Mesenchymal stem cell (in vitro differentiated cells and primary cell): ENCODE data around the gene MAPK1IP1L.
"Not testable (repeated sequence)": the region's sequence is repeated elsewhere in the genome, so short reads cannot be mapped to it uniquely, and the experiment has no call there.

Experiments used
- DNase-seq: peaks from one replicate; pipeline ENCODE4 v3.0.0-alpha.2; 2013
- H2AFZ ChIP-seq: one replicate; pipeline ENCODE4 v1.6.1; 2013; ENCODE audit warnings: low read depth, mild to moderate bottlenecking, control low read depth, inconsistent platforms, low read length, moderate library complexity
- H2AK5ac ChIP-seq: 2 replicates; pipeline ENCODE4 v1.6.1; 2013; ENCODE audit warnings: low read length, moderate library complexity, mild to moderate bottlenecking, inconsistent platforms; ENCODE audit not compliant: severe bottlenecking
- H2BK120ac ChIP-seq: one replicate; pipeline ENCODE4 v1.6.1; 2013; ENCODE audit warnings: low read depth, mild to moderate bottlenecking, inconsistent platforms, low read length, moderate library complexity
- H2BK12ac ChIP-seq, 2 experiments: one replicate each; pipeline ENCODE4 v1.6.1; 2013; ENCODE audit warnings: inconsistent platforms in 2 of 2, low read length in 2 of 2, mild to moderate bottlenecking in 2 of 2, moderate library complexity in 2 of 2, control low read depth in 1 of 2
- H2BK15ac ChIP-seq: one replicate; pipeline ENCODE4 v1.6.1; 2013; ENCODE audit warnings: mild to moderate bottlenecking, low read depth, inconsistent platforms; ENCODE audit not compliant: poor library complexity, severe bottlenecking
- H2BK5ac ChIP-seq: 2 replicates; pipeline ENCODE4 v1.6.1; 2013; ENCODE audit warnings: low read depth, mild to moderate bottlenecking, low read length, control low read depth, inconsistent platforms; ENCODE audit not compliant: poor library complexity, severe bottlenecking
- H3K14ac ChIP-seq, 2 experiments: one replicate each; pipeline ENCODE4 v1.6.1; 2013; ENCODE audit warnings: inconsistent platforms in 2 of 2, low read length in 2 of 2, control low read depth in 1 of 2, mild to moderate bottlenecking in 1 of 2, moderate library complexity in 1 of 2
- H3K18ac ChIP-seq, 2 experiments: one replicate each; pipeline ENCODE4 v1.6.1; 2013; ENCODE audit warnings: inconsistent platforms in 2 of 2, low read length in 2 of 2, control low read depth in 1 of 2, low read depth in 1 of 2, mild to moderate bottlenecking in 1 of 2
- H3K23ac ChIP-seq, 2 experiments: one replicate each; pipeline ENCODE4 v1.6.1; 2013; ENCODE audit warnings: inconsistent platforms in 2 of 2, low read length in 2 of 2, mild to moderate bottlenecking in 2 of 2, moderate library complexity in 2 of 2, control low read depth in 1 of 2
- H3K27ac ChIP-seq: 2 replicates; pipeline ENCODE4 v1.5.1; 2013; ENCODE audit warnings: mild to moderate bottlenecking, moderate library complexity, low read length, control low read depth, inconsistent platforms; ENCODE audit not compliant: poor library complexity, severe bottlenecking
- H3K27me3 ChIP-seq, 2 experiments: 2 replicates each; pipeline versions ENCODE4 v1.6.1 to v1.7.0; 2013; ENCODE audit warnings: low read length in 2 of 2, mild to moderate bottlenecking in 2 of 2, moderate library complexity in 2 of 2, control low read depth in 1 of 2, inconsistent platforms in 1 of 2; ENCODE audit not compliant: control insufficient read depth in 1 of 2, insufficient read depth in 1 of 2
- H3K36me3 ChIP-seq, 2 experiments: 2 replicates each; pipeline versions ENCODE4 v1.6.1 to v1.7.0; 2013; ENCODE audit warnings: low read length in 2 of 2, control low read depth in 1 of 2, inconsistent platforms in 1 of 2, low read depth in 1 of 2, mild to moderate bottlenecking in 1 of 2; ENCODE audit not compliant: insufficient read depth in 2 of 2, control insufficient read depth in 1 of 2
- H3K4ac ChIP-seq, 2 experiments: one replicate each; pipeline ENCODE4 v1.6.1; 2013; ENCODE audit warnings: inconsistent platforms in 2 of 2, low read length in 2 of 2, mild to moderate bottlenecking in 2 of 2, moderate library complexity in 2 of 2, control low read depth in 1 of 2, low read depth in 1 of 2
- H3K4me1 ChIP-seq: 2 replicates; pipeline ENCODE4 v1.6.1; 2013; ENCODE audit warnings: low read depth, low read length, control low read depth; ENCODE audit not compliant: control insufficient read depth, insufficient read depth
- H3K4me2 ChIP-seq: 2 replicates; pipeline ENCODE4 v1.6.1; 2013; ENCODE audit warnings: low read length, mild to moderate bottlenecking, inconsistent platforms; ENCODE audit not compliant: poor library complexity, severe bottlenecking
- H3K4me3 ChIP-seq, 2 experiments: 2 replicates each; pipeline versions ENCODE4 v1.5.1 to v1.7.0; 2013; ENCODE audit warnings: low read length in 2 of 2, mild to moderate bottlenecking in 2 of 2, control low read depth in 1 of 2, low read depth in 1 of 2; ENCODE audit not compliant: insufficient read depth in 1 of 2
- H3K79me1 ChIP-seq: replicated peaks from 2 replicates; pipeline ENCODE4 v1.6.1; 2013; ENCODE audit warnings: mild to moderate bottlenecking, control low read depth, low read length, inconsistent platforms; ENCODE audit not compliant: poor library complexity, severe bottlenecking
- H3K9ac ChIP-seq: 2 replicates; pipeline ENCODE4 v1.7.0; 2013; ENCODE audit warnings: mild to moderate bottlenecking, low read length, moderate library complexity
- H3K9me3 ChIP-seq: 2 replicates; pipeline ENCODE4 v1.7.0; 2013; ENCODE audit warnings: mild to moderate bottlenecking, low read length; ENCODE audit not compliant: control insufficient read depth
- H4K8ac ChIP-seq: one replicate; pipeline ENCODE4 v1.6.1; 2013; ENCODE audit warnings: inconsistent platforms, mild to moderate bottlenecking, low read length, moderate library complexity
- H4K91ac ChIP-seq: one replicate; pipeline ENCODE4 v1.6.1; 2013; ENCODE audit warnings: mild to moderate bottlenecking, low read length, inconsistent platforms
- WGBS: methylation state at CpG from one replicate; pipeline ENCODE4 v1.1.7; 2013; ENCODE audit warnings: mixed read lengths; 5-methylcytosine and 5-hydroxymethylcytosine counted together

Gene MAPK1IP1L

DNA sequence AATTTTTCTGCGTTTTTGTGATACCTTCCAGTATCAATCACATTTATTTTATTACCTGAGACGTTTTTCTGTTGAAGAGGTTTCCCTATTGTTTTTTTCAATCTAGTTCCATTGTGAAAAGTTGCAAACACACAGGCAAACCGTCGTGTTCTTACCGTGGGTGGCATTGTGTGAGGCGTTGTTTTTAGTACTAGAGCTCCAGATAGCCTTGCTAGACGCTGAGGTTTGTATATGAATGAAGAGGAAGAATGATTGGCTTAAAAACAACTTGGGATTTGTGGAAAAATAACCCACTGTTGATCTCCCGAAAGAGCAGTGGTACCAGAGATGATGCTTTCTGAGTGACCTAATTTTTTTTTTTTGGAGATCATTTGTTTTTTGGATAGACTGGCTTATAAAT is 23.4 kb upstream of the MAPK1IP1L start:
- Histone ChIP-seq H3K79me1 (peaks cover 6% of the 10 kb centered on the region), H2AFZ (no peak overlapping the region), H3K9ac (peak overlapping the region; percentile 95), H3K27ac (no peak overlapping the region), H3K4me1 (no peaks in the 10 kb centered on the region), H2BK5ac (no peak overlapping the region), H3K18ac (no peak overlapping the region), H2BK12ac (no peak overlapping the region), H2AK5ac (no peak overlapping the region), H3K36me3 (peaks cover 0 to 10% of the 10 kb centered on the region in 2 experiments), H3K23ac (no peak overlapping the region), H2BK15ac (no peak overlapping the region), H3K9me3 (no peaks in the 10 kb centered on the region), H3K14ac (no peak overlapping the region), H3K27me3 (no peaks in the 10 kb centered on the region), H4K8ac (no peak overlapping the region), H2BK120ac (no peak overlapping the region), H4K91ac (no peak overlapping the region), H3K4me2 (peak overlapping the region; percentile 67), H3K4ac (no peak overlapping the region), H3K4me3 (peak overlapping the region; percentile 42 to 99)
- DNase-seq = peak; percentile 33
- 3% methylated on average over 7 of the region's 8 CpGs for WGBS

DNA sequence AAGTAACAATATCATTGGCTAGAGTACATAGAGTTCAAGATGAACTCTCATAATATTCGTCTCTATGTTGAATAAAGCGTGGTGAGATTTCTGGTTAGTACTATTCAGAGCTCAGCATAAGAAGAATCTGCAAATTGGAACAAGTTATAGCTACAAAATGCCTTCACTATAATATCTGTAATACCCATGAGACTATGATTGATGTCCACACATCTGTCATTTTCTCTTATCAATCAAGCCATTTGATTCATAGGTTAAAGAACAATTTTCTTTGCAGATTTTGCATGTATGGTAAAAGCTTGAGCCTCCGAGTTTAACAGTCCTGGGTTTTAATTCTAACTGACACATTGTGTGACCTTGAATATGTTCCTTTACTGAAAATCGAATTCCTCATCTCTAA is 23.0 kb upstream of the MAPK1IP1L start:
- DNase-seq = no peak
- no peak overlapping the region for H2BK12ac ChIP-seq
- no peak overlapping the region for H3K18ac ChIP-seq
- H3K27ac ChIP-seq = no peak overlapping the region
- no peaks in the 10 kb centered on the region for H3K4me1 ChIP-seq
- peak overlapping the region; percentile 67 for H3K4me2 ChIP-seq
- H3K23ac ChIP-seq = no peak overlapping the region
- no peak overlapping the region for H4K91ac ChIP-seq
- peak overlapping the region; percentile 95 for H3K9ac ChIP-seq
- H2BK15ac ChIP-seq = no peak overlapping the region
- 56% methylated on average over 1 of the region's 4 CpGs for WGBS
- peak overlapping the region in 1 of 2 experiments; percentile 99 for H3K4me3 ChIP-seq
- no peak overlapping the region for H2BK5ac ChIP-seq
- H2BK120ac ChIP-seq = no peak overlapping the region
- H2AFZ ChIP-seq = no peak overlapping the region
- H3K4ac ChIP-seq = no peak overlapping the region
- H3K14ac ChIP-seq = no peak overlapping the region
- H3K36me3 ChIP-seq = peaks cover 0 to 10% of the 10 kb centered on the region in 2 experiments
- H3K9me3 ChIP-seq = no peaks in the 10 kb centered on the region
- H3K27me3 ChIP-seq = no peaks in the 10 kb centered on the region
- no peak overlapping the region for H4K8ac ChIP-seq
- no peak overlapping the region for H2AK5ac ChIP-seq
- H3K79me1 ChIP-seq = peaks cover 6% of the 10 kb centered on the region

DNA sequence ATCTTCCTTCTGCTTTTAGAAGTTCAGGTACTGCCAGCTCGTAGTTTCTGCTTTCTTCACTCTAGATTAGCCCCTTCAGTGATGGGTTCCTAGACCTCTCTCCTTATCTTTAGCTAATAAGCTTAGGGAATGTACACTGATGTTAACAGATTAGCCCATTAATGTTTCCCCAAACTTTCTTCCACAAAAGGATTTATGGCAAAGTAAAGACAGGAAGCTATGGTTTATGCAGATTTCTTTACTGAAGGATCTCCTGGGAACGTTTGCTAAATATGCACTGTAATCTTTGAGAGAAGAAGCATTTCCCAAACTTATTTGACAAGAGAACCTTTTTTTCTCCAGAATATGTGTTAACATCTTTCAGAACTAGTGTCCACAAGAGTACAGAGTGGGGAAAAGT is 20.3 kb upstream of the MAPK1IP1L start:
- peak overlapping the region; percentile 51 for H3K27ac ChIP-seq
- H3K14ac ChIP-seq = no peak overlapping the region
- H3K9me3 ChIP-seq = no peaks in the 10 kb centered on the region
- no peak overlapping the region for H2AK5ac ChIP-seq
- H3K27me3 ChIP-seq = no peaks in the 10 kb centered on the region
- H3K79me1 ChIP-seq = no peaks in the 10 kb centered on the region
- no peak overlapping the region for H2BK5ac ChIP-seq
- H3K4me2 ChIP-seq = no peak overlapping the region
- 38% methylated on average over 1 of the region's 2 CpGs for WGBS
- no peak overlapping the region for H2BK12ac ChIP-seq
- H3K4me1 ChIP-seq = no peaks in the 10 kb centered on the region
- no peak overlapping the region for H4K8ac ChIP-seq
- no peak overlapping the region for H4K91ac ChIP-seq
- H2AFZ ChIP-seq = no peak overlapping the region
- H3K9ac ChIP-seq = peak overlapping the region; percentile 34
- peaks cover 4 to 19% of the 10 kb centered on the region in 2 experiments for H3K36me3 ChIP-seq
- DNase-seq = peak; percentile 40
- H3K18ac ChIP-seq = no peak overlapping the region
- H3K4me3 ChIP-seq = no peak overlapping the region
- no peak overlapping the region for H2BK120ac ChIP-seq
- H3K23ac ChIP-seq = no peak overlapping the region
- H2BK15ac ChIP-seq = no peak overlapping the region
- H3K4ac ChIP-seq = no peak overlapping the region

DNA sequence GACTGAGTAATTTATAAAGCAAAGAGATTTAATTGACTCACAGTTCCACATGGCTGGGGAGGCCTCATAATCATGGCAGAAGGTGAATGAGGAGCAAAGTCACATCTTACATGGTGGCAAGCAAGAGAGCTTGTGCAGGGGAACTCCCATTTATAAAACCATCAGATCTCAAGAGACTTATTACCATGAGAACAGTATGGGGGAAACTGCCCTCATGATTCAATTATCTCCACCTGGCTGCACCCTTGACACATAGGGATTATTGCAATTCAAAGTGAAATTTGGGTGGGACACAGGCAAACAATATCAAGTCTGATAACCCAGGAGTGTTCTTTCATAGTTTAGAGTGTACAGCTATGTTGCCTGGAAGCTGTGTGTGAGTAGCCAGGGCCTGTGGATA is 13.5 kb upstream of the MAPK1IP1L start:
- H2BK5ac ChIP-seq, H4K91ac ChIP-seq, H4K8ac ChIP-seq: not testable (repeated sequence)

More for the DNA sequence above, 13.5 kb upstream of the MAPK1IP1L start:
- Histone ChIP-seq H3K79me1 (peaks cover 13% of the 10 kb centered on the region), H3K36me3 (peaks cover 15 to 37% of the 10 kb centered on the region in 2 experiments)
- not testable (repeated sequence) for DNase-seq, H3K9ac ChIP-seq, H2BK120ac ChIP-seq, H3K4me3 ChIP-seq, H2BK15ac ChIP-seq, H2AFZ ChIP-seq, H3K4me2 ChIP-seq, H3K4ac ChIP-seq, H2BK12ac ChIP-seq, H3K9me3 ChIP-seq, H3K27me3 ChIP-seq, H3K4me1 ChIP-seq, H2AK5ac ChIP-seq, H3K14ac ChIP-seq, H3K18ac ChIP-seq, H3K27ac ChIP-seq, H3K23ac ChIP-seq
